Natural killer cell (primary cell): ENCODE data around the gene RPN2. TPM values are rescaled to one million over a fixed set of nuclear protein-coding genes. Genes with fewer than 3 reads are reported as not detected.

Experiments used
- ATAC-seq, 3 donors: fragments of 150-1000 bp in 2 of 3; fragments of 200-7000 bp in 1 of 3; cut with Tn5 transposase; 1 replicate in 1 of 3; 2 replicates in 2 of 3; pipeline ENCODE4 v1.10.0; 2021; ENCODE audit warnings: mild to moderate bottlenecking in 2 of 3, moderate library complexity in 2 of 3
- DNase-seq, 2 donors: peaks; one replicate each; pipeline versions ENCODE4 v3.0.0 to v3.0.0-alpha.2; 2013 to 2021; ENCODE audit warnings: mixed read lengths in 1 of 2
- H3K27ac ChIP-seq: one replicate; pipeline ENCODE4 v1.5.1; 2013; ENCODE audit warnings: mild to moderate bottlenecking, low read length
- H3K27me3 ChIP-seq: one replicate; pipeline ENCODE4 v1.6.1; 2013; ENCODE audit warnings: low read length; ENCODE audit not compliant: control insufficient read depth, insufficient read depth
- H3K36me3 ChIP-seq: one replicate; pipeline ENCODE4 v1.6.1; 2013; ENCODE audit warnings: low read length; ENCODE audit not compliant: control insufficient read depth, insufficient read depth
- H3K4me1 ChIP-seq: one replicate; pipeline ENCODE4 v1.6.1; 2013; ENCODE audit warnings: low read length; ENCODE audit not compliant: control insufficient read depth, insufficient read depth
- H3K4me3 ChIP-seq: one replicate; pipeline ENCODE4 v1.5.1; 2013; ENCODE audit warnings: low read length
- H3K9me3 ChIP-seq: one replicate; pipeline ENCODE4 v1.6.1; 2013; ENCODE audit warnings: low read length; ENCODE audit not compliant: control insufficient read depth, insufficient read depth
- H3K27ac Mint-ChIP-seq, 2 donors: one replicate each; pipeline ENCODE4 v1.8.0; 2022; ENCODE audit warnings: mild to moderate bottlenecking in 2 of 2, mixed read lengths in 2 of 2, moderate library complexity in 1 of 2
- H3K27me3 Mint-ChIP-seq, 2 donors: one replicate each; pipeline ENCODE4 v1.8.0; 2022; ENCODE audit warnings: low read depth in 2 of 2, mixed read lengths in 2 of 2
- H3K36me3 Mint-ChIP-seq: one replicate; pipeline ENCODE4 v1.8.0; 2022; ENCODE audit warnings: mixed read lengths
- H3K4me1 Mint-ChIP-seq, 2 donors: one replicate each; pipeline ENCODE4 v1.8.0; 2022; ENCODE audit warnings: mixed read lengths in 2 of 2
- H3K4me3 Mint-ChIP-seq: one replicate; pipeline ENCODE4 v1.8.0; 2022; ENCODE audit warnings: mild to moderate bottlenecking, moderate library complexity, mixed read lengths
- H3K9me3 Mint-ChIP-seq, 2 donors: one replicate each; pipeline ENCODE4 v1.8.0; 2022; ENCODE audit warnings: mixed read lengths in 2 of 2
- CTCF ChIP-seq: fragments of 200-600 bp; IDR thresholded peaks from one replicate; pipeline ENCODE4 v1.8.0; 2022; ENCODE audit warnings: antibody characterized with exemption
- WGBS: methylation state at CpG from one replicate; pipeline ENCODE4 v1.1.7; 2013; ENCODE audit warnings: missing lambda C conversion rate; ENCODE audit not compliant: insufficient coverage; 5-methylcytosine and 5-hydroxymethylcytosine counted together
- intact Hi-C: fragments of 100-400 bp; cut with micrococcal nuclease; formaldehyde crosslinking; loops from one replicate; pipeline ENCODE4 v1.14.2; 2022
- total RNA-seq, 4 donors: library from RNA; stranded (reverse); fragments of 120-200 nt in 1 of 4; gene quantifications; one replicate each; pipeline versions ENCODE4 v1.2.3 to v1.2.4, GENCODE V29; 2013 to 2022

The RPN2 gene
- total RNA-seq, 3 donors from 2014 or later (not counting 1 experiment from before 2014, with no cell fraction given): 124 to 136 (median 125) TPM

- H3K36me3 Mint-ChIP-seq: peaks cover 58% of the 10 kb centered on the region
- no peak overlapping the region for H3K4me3 Mint-ChIP-seq
- H3K27ac Mint-ChIP-seq: no peak overlapping the region
- DNase-seq: no peak
- TF ChIP-seq CTCF: no peak
- H3K27ac ChIP-seq: no peak overlapping the region
- H3K4me1 ChIP-seq: no peaks in the 10 kb centered on the region
- H3K27me3 ChIP-seq: no peaks in the 10 kb centered on the region
- WGBS: 96% methylated on average over 6 of the region's 6 CpGs
- H3K36me3 ChIP-seq: peaks cover 93% of the 10 kb centered on the region
- no peak for ATAC-seq
- H3K4me1 Mint-ChIP-seq: peaks cover 6 to 7% of the 10 kb centered on the region in 2 donors
- intact Hi-C loops: no loop called here
- no peak overlapping the region for H3K4me3 ChIP-seq
- no peaks in the 10 kb centered on the region for H3K9me3 ChIP-seq
- no peaks in the 10 kb centered on the region for H3K9me3 Mint-ChIP-seq
- H3K27me3 Mint-ChIP-seq: no peaks in the 10 kb centered on the region
These were observed 51.1 kb downstream of the RPN2 start for GRCh38 chr20:37230200-37230599.

GRCh38 chr20:37231947-37232630 lies 53.0 kb downstream of the RPN2 start:
- no peak overlapping the region for H3K4me3 ChIP-seq
- no peak for ATAC-seq
- no peaks in the 10 kb centered on the region for H3K9me3 ChIP-seq
- no peak for DNase-seq
- Mint-ChIP-seq H3K27me3 (no peaks in the 10 kb centered on the region), H3K27ac (no peak overlapping the region), H3K4me3 (no peak overlapping the region), H3K4me1 (peaks cover 6 to 7% of the 10 kb centered on the region in 2 donors), H3K9me3 (no peaks in the 10 kb centered on the region), H3K36me3 (peaks cover 64% of the 10 kb centered on the region)
- H3K27me3 ChIP-seq: no peaks in the 10 kb centered on the region
- H3K36me3 ChIP-seq: peaks cover 92% of the 10 kb centered on the region
- WGBS: 98% methylated on average over 13 of the region's 13 CpGs
- no peak for TF ChIP-seq CTCF
- H3K27ac ChIP-seq: no peak overlapping the region
- H3K4me1 ChIP-seq: no peaks in the 10 kb centered on the region
- intact Hi-C loops: no loop called here

GRCh38 chr20:37233548-37234253 lies 54.6 kb downstream of the RPN2 start:
- no peaks in the 10 kb centered on the region for H3K9me3 Mint-ChIP-seq
- DNase-seq (no peak), ATAC-seq (no peak)
- H3K4me3 Mint-ChIP-seq: no peak overlapping the region
- H3K27ac ChIP-seq: no peak overlapping the region
- no peak for TF ChIP-seq CTCF
- H3K36me3 Mint-ChIP-seq: peaks cover 58% of the 10 kb centered on the region
- no peak overlapping the region for H3K4me3 ChIP-seq
- H3K9me3 ChIP-seq: no peaks in the 10 kb centered on the region
- 94% methylated on average over 10 of the region's 10 CpGs for WGBS
- peaks cover 6 to 7% of the 10 kb centered on the region in 2 donors for H3K4me1 Mint-ChIP-seq
- no peaks in the 10 kb centered on the region for H3K27me3 Mint-ChIP-seq
- no peak overlapping the region for H3K27ac Mint-ChIP-seq
- peaks cover 92% of the 10 kb centered on the region for H3K36me3 ChIP-seq
- no peaks in the 10 kb centered on the region for H3K27me3 ChIP-seq
- no peaks in the 10 kb centered on the region for H3K4me1 ChIP-seq
- intact Hi-C loops: no loop called here
